SK-N-SH treated with all-trans-retinoic acid at 6 μM for 48 hours (cell line): Measurements from ENCODE around the gene PCDHGB3.
A peak's percentile ranks its signal among the peaks of the same experiment; 100 is the strongest.
"Not testable (repeated sequence)": the region's sequence is repeated elsewhere in the genome, so short reads cannot be mapped to it uniquely, and the experiment has no call there.

Experiments
- ATAC-seq: fragments of 200-7000 bp; cut with Tn5 transposase; 3 replicates; pipeline ENCODE4 v1.9.1; 2020; ENCODE audit warnings: mild to moderate bottlenecking, moderate library complexity
- ARNTL ChIP-seq: fragments of 450-650 bp; formaldehyde crosslinking; IDR thresholded peaks from 2 replicates; pipeline ENCODE4 v1.5.0; 2020; ENCODE audit warnings: low read depth, mild to moderate bottlenecking, moderate library complexity, borderline replicate concordance
- BACH2 ChIP-seq: fragments of 250-450 bp; sonication (Bioruptor Pico); IDR thresholded peaks from 2 replicates; pipeline ENCODE4 v1.9.0; 2021; ENCODE audit warnings: mild to moderate bottlenecking, borderline replicate concordance
- CREB5 ChIP-seq: fragments of 250-450 bp; sonication (Bioruptor Pico); IDR thresholded peaks from 2 replicates; pipeline ENCODE4 v1.5.1; 2020; ENCODE audit warnings: low read depth, mild to moderate bottlenecking, moderate library complexity
- CSDC2 ChIP-seq: fragments of 250-450 bp; sonication (Bioruptor Pico); IDR thresholded peaks from 2 replicates; pipeline ENCODE4 v1.5.0; 2020; ENCODE audit warnings: mild to moderate bottlenecking, moderate library complexity
- ESRRG ChIP-seq: fragments of 250-450 bp; sonication (Bioruptor Pico); IDR thresholded peaks from 2 replicates; pipeline ENCODE4 v1.6.1; 2021; ENCODE audit warnings: mild to moderate bottlenecking
- GLIS3 ChIP-seq: fragments of 250-450 bp; sonication (Bioruptor Pico); IDR thresholded peaks from 2 replicates; pipeline ENCODE4 v1.5.0; 2020; ENCODE audit warnings: mild to moderate bottlenecking, moderate library complexity
- ISL1 ChIP-seq: fragments of 250-450 bp; sonication (Bioruptor Pico); IDR thresholded peaks from 2 replicates; pipeline ENCODE4 v2.1.2; 2022; ENCODE audit warnings: mild to moderate bottlenecking, moderate library complexity
- OSR1 ChIP-seq: fragments of 250-450 bp; sonication (Bioruptor Pico); IDR thresholded peaks from 2 replicates; pipeline ENCODE4 v1.8.0; 2022; ENCODE audit warnings: moderate library complexity, mild to moderate bottlenecking, inconsistent platforms
- PPARA ChIP-seq: fragments of 250-450 bp; sonication (Bioruptor Pico); IDR thresholded peaks from 2 replicates; pipeline ENCODE4 v1.5.0; 2020; ENCODE audit warnings: mild to moderate bottlenecking, borderline replicate concordance
- SNAI2 ChIP-seq: fragments of 250-450 bp; sonication (Bioruptor Pico); IDR thresholded peaks from 2 replicates; pipeline ENCODE4 v1.5.0; 2020; ENCODE audit warnings: mild to moderate bottlenecking, moderate library complexity
- TCF4 ChIP-seq: fragments of 250-450 bp; sonication (Bioruptor Pico); IDR thresholded peaks from 2 replicates; pipeline ENCODE4 v1.8.0; 2021; ENCODE audit warnings: mild to moderate bottlenecking, moderate library complexity, borderline replicate concordance
- TOX ChIP-seq: fragments of 250-450 bp; sonication (Bioruptor Pico); IDR thresholded peaks from 2 replicates; pipeline ENCODE4 v1.8.0; 2021; ENCODE audit warnings: mild to moderate bottlenecking, moderate library complexity, borderline replicate concordance
- ZC3H10 ChIP-seq: fragments of 250-450 bp; sonication (Bioruptor Pico); IDR thresholded peaks from 2 replicates; pipeline ENCODE4 v1.5.1; 2021; ENCODE audit warnings: mild to moderate bottlenecking, moderate library complexity
- ZFP3 ChIP-seq: fragments of 250-450 bp; sonication (Bioruptor Pico); IDR thresholded peaks from 2 replicates; pipeline ENCODE4 v1.5.0; 2020; ENCODE audit warnings: mild to moderate bottlenecking, moderate library complexity
- ZFP30 ChIP-seq: fragments of 450-650 bp; formaldehyde crosslinking; IDR thresholded peaks from 2 replicates; pipeline ENCODE4 v1.5.0; 2022; ENCODE audit warnings: mild to moderate bottlenecking, moderate library complexity
- ZNF565 ChIP-seq: fragments of 450-650 bp; formaldehyde crosslinking; conservative IDR thresholded peaks from 2 replicates; pipeline ENCODE4 v1.5.0; 2020; ENCODE audit warnings: low read depth, mild to moderate bottlenecking, moderate library complexity
- ZNF70 ChIP-seq: fragments of 450-650 bp; formaldehyde crosslinking; IDR thresholded peaks from 2 replicates; pipeline ENCODE4 v1.5.0; 2020; ENCODE audit warnings: mild to moderate bottlenecking, moderate library complexity
- ZNF8 ChIP-seq: fragments of 450-650 bp; formaldehyde crosslinking; IDR thresholded peaks from 2 replicates; pipeline ENCODE4 v1.5.0; 2020; ENCODE audit warnings: mild to moderate bottlenecking, moderate library complexity
- TF ChIP-seq, protein P1 (sequence below): fragments of 250-450 bp; sonication (Bioruptor Pico); IDR thresholded peaks from 2 replicates; pipeline ENCODE4 v1.8.0; 2021; ENCODE audit warnings: low read depth, mild to moderate bottlenecking, moderate library complexity, borderline replicate concordance
- TF ChIP-seq, protein P2 (sequence below): fragments of 250-450 bp; sonication (Bioruptor Pico); IDR thresholded peaks from 2 replicates; pipeline ENCODE4 v1.8.0; 2020; ENCODE audit warnings: mild to moderate bottlenecking, moderate library complexity, borderline replicate concordance
- TF ChIP-seq, protein P3 (sequence below): fragments of 250-450 bp; sonication (Bioruptor Pico); IDR thresholded peaks from 2 replicates; pipeline ENCODE4 v1.5.1; 2021; ENCODE audit warnings: mild to moderate bottlenecking, moderate library complexity

Gene PCDHGB3

GRCh38 chr5:141345327-141345726 lies 24.7 kb upstream of the PCDHGB3 start:
- no peak for TF ChIP-seq OSR1 (CRISPR knock-in tag)
- no peak for TF ChIP-seq ZNF565
- no peak for TF ChIP-seq TCF4 (CRISPR knock-in tag)
- TF ChIP-seq ZNF70 (CRISPR knock-in tag), result no peak
- TF ChIP-seq CREB5 (CRISPR knock-in tag), result no peak
- TF ChIP-seq, protein P1, sequence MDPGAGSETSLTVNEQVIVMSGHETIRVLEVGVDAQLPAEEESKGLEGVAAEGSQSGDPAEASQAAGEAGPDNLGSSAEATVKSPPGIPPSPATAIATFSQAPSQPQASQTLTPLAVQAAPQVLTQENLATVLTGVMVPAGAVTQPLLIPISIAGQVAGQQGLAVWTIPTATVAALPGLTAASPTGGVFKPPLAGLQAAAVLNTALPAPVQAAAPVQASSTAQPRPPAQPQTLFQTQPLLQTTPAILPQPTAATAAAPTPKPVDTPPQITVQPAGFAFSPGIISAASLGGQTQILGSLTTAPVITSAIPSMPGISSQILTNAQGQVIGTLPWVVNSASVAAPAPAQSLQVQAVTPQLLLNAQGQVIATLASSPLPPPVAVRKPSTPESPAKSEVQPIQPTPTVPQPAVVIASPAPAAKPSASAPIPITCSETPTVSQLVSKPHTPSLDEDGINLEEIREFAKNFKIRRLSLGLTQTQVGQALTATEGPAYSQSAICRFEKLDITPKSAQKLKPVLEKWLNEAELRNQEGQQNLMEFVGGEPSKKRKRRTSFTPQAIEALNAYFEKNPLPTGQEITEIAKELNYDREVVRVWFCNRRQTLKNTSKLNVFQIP (CRISPR knock-in tag), result no peak
- TF ChIP-seq, protein P2, sequence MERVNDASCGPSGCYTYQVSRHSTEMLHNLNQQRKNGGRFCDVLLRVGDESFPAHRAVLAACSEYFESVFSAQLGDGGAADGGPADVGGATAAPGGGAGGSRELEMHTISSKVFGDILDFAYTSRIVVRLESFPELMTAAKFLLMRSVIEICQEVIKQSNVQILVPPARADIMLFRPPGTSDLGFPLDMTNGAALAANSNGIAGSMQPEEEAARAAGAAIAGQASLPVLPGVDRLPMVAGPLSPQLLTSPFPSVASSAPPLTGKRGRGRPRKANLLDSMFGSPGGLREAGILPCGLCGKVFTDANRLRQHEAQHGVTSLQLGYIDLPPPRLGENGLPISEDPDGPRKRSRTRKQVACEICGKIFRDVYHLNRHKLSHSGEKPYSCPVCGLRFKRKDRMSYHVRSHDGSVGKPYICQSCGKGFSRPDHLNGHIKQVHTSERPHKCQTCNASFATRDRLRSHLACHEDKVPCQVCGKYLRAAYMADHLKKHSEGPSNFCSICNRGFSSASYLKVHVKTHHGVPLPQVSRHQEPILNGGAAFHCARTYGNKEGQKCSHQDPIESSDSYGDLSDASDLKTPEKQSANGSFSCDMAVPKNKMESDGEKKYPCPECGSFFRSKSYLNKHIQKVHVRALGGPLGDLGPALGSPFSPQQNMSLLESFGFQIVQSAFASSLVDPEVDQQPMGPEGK (CRISPR knock-in tag), result no peak
- ATAC-seq, result no peak

- ATAC-seq, result not testable (repeated sequence)
Observed at GRCh38 chr5:141346017-141346416, 24.0 kb upstream of the PCDHGB3 start.

DNA sequence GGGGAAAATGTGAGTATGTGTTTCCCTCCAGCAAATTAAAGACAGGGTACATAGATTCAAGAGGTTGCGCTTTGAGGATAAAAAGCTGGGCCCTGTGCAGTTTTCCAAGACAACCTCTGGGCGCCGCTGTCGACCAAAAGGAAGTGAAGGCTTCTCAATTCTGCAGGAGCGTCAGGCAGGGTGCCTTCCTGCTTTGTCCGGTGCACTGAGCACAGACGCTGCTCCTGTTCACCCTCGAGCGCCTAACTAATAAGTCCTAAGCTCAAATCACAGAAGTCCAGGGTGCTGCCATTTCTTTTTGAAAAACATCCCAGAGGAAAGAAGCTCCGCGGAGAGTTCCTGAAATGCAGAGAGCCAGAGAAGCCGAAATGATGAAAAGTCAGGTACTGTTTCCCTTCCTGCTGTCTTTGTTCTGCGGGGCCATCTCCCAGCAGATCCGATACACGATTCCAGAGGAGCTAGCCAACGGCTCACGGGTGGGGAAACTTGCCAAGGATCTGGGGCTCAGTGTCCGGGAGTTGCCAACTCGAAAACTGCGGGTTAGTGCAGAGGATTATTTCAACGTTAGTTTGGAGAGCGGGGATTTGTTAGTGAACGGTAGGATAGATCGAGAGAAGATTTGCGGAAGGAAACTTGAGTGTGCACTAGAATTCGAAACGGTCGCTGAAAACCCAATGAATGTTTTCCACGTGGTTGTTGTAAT lies 20.0 kb upstream of the PCDHGB3 start, which contains the start of gene PCDHGB1:
TSS of gene PCDHGB1 (plus strand) at position 183 of the 703 bp plus-strand sequence. CDS start at position 345, 162 bp downstream.
- ATAC-seq, result peak; percentile 27; the same call in 1 of the 3 replicates
- TF ChIP-seq BACH2 (CRISPR knock-in tag), result no peak
- no peak for TF ChIP-seq ZFP30 (CRISPR knock-in tag)
- TF ChIP-seq ZFP3 (CRISPR knock-in tag), result no peak
- TF ChIP-seq SNAI2 (CRISPR knock-in tag), result no peak
- no peak for TF ChIP-seq CSDC2
- TF ChIP-seq PPARA, result no peak
- TF ChIP-seq ZNF8 (CRISPR knock-in tag), result no peak
- TF ChIP-seq OSR1 (CRISPR knock-in tag), result no peak
- no peak for TF ChIP-seq GLIS3 (CRISPR knock-in tag)
- no peak for TF ChIP-seq ZNF565
- TF ChIP-seq TOX, result no peak
- no peak for TF ChIP-seq ISL1 (CRISPR knock-in tag)
- TF ChIP-seq TCF4 (CRISPR knock-in tag), result no peak
- TF ChIP-seq, protein P2 (CRISPR knock-in tag), result no peak
- TF ChIP-seq, all 23 proteins: peak for 0

DNA sequence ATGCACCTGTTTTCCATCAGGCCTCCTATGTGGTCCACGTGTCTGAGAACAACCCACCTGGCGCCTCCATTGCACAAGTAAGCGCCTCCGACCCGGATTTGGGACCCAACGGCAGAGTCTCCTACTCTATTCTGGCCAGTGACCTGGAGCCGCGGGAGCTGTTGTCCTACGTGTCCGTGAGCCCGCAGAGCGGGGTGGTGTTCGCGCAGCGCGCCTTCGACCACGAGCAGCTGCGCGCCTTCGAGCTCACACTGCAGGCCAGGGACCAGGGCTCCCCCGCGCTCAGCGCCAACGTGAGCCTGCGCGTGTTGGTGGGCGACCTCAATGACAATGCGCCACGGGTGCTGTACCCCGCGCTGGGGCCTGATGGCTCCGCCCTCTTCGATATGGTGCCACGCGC lies 18.5 kb upstream of the PCDHGB3 start:
- no peak for ATAC-seq
- TF ChIP-seq GLIS3 (CRISPR knock-in tag), result no peak
- TF ChIP-seq, protein P1 (CRISPR knock-in tag), result no peak
- TF ChIP-seq ZNF70 (CRISPR knock-in tag), result no peak
- no peak for TF ChIP-seq CREB5 (CRISPR knock-in tag)
- TF ChIP-seq ZC3H10 (CRISPR knock-in tag), result no peak
- TF ChIP-seq, protein P3, sequence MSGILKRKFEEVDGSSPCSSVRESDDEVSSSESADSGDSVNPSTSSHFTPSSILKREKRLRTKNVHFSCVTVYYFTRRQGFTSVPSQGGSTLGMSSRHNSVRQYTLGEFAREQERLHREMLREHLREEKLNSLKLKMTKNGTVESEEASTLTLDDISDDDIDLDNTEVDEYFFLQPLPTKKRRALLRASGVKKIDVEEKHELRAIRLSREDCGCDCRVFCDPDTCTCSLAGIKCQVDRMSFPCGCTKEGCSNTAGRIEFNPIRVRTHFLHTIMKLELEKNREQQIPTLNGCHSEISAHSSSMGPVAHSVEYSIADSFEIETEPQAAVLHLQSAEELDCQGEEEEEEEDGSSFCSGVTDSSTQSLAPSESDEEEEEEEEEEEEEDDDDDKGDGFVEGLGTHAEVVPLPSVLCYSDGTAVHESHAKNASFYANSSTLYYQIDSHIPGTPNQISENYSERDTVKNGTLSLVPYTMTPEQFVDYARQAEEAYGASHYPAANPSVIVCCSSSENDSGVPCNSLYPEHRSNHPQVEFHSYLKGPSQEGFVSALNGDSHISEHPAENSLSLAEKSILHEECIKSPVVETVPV (CRISPR knock-in tag), result no peak
- no peak for TF ChIP-seq ZNF565
- no peak for TF ChIP-seq ARNTL (CRISPR knock-in tag)
- no peak for TF ChIP-seq SNAI2 (CRISPR knock-in tag)
- TF ChIP-seq ESRRG (CRISPR knock-in tag), result no peak
- TF ChIP-seq, protein P2 (CRISPR knock-in tag), result no peak
- no peak for TF ChIP-seq PPARA
- no peak for TF ChIP-seq ZFP30 (CRISPR knock-in tag)
